ENCODE measurements around the gene WDR45. TPM values are rescaled to one million over a fixed set of nuclear protein-coding genes. Genes with fewer than 3 reads are reported as not detected.
A peak's percentile ranks its signal among the peaks of the same experiment; 100 is the strongest.

WDR45 gene
- total and polyA plus RNA-seq, 2 of the 13 experiments (the other 11 are each of a cell fraction or from before 2014, with no cell fraction given): 16.4 to 65.5 TPM

GRCh38 chrX:49100704-49101628 lies 21.3 kb upstream of the WDR45 start (continued):
- TF ChIP-seq LRRFIP1 (CRISPR knock-in tag; conservative IDR thresholded peaks at IDR 0.05): no peak
- no peak for TF ChIP-seq ZNF572 (CRISPR knock-in tag; IDR thresholded peaks at IDR 0.05)
- no peak; the same call in 1 of the 2 replicates for TF ChIP-seq ZSCAN21 (CRISPR knock-in tag; IDR thresholded peaks at IDR 0.05; ENCODE audit: borderline replicate concordance)
- TF ChIP-seq ZKSCAN5 (CRISPR knock-in tag; IDR thresholded peaks at IDR 0.05): no peak
- no peak for TF ChIP-seq IRF1 (CRISPR knock-in tag; IDR thresholded peaks at IDR 0.05; ENCODE audit: low read depth)
- no peak for TF ChIP-seq SNAPC4 (CRISPR knock-in tag; IDR thresholded peaks at IDR 0.05)
- no peak for TF ChIP-seq CENPBD1 (CRISPR knock-in tag; IDR thresholded peaks at IDR 0.05; ENCODE audit: borderline replicate concordance, low read depth)
- TF ChIP-seq HOXD1 (CRISPR knock-in tag; IDR thresholded peaks at IDR 0.05): 0 out of 2 replicates have a peak, but pooled peaks have one; percentile 33
- TF ChIP-seq HOXA5 (CRISPR knock-in tag; IDR thresholded peaks at IDR 0.05): peak; percentile 76
- TF ChIP-seq REST (IDR thresholded peaks at IDR 0.05; ENCODE audit: borderline replicate concordance in 1 of 2, low read depth in 1 of 2, low read length in 2 of 2): no peak
- no peak for TF ChIP-seq ZFP36 (IDR thresholded peaks at IDR 0.05; ENCODE audit: borderline replicate concordance, low read depth, low read length, partially characterized antibody)
